NCI-H1092 treated with DMSO at 0.1 percent for 48 hours (cell line): ENCODE measurements around the gene FDXR.
A peak's percentile ranks its signal among the peaks of the same experiment; 100 is the strongest.

Experiments
- DNase-seq: peaks from one replicate; lab custom pipeline; 2025; lab: John Stamatoyannopoulos, UW

FDXR gene

DNA sequence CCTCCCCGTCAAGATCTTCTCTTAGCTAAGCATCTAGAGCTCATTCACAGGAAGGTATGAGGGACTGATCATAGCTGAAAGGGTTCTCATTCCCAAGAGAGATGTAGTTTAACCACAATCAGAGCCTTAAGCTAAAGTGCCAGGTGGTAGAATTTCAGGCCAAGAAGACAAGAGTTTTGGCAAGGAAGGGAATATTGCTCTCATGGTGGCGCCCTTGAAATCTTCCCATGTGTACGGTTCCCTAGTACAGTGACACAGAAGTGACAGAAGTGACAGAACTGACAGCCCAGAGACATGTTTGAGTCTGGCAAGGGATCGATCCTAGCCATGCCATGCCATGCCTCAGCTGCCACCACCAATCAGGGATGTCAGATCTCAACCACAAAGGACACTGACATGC is 15.6 kb downstream of the FDXR start:
- no peak for DNase-seq

DNA sequence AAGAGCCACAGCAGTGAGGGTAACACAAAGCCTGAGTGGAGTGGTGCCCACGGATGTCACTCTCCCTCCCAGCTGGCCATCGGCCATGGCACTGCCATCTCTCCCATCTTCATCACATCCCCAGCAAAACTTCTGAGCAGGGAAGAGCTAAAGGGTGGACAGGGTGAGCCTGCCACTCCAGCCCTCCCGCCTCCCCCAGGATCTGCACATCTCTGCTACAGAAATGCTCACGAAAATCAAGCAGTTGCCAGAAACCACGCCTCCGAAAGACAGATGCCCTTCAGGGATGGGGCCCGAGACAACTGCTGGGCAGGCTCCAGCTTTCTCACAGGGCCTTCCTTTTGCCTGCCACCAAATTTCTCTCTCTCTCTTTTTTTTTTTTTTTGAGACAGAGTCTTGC is 16.7 kb downstream of the FDXR start:
- no peak for DNase-seq

DNA sequence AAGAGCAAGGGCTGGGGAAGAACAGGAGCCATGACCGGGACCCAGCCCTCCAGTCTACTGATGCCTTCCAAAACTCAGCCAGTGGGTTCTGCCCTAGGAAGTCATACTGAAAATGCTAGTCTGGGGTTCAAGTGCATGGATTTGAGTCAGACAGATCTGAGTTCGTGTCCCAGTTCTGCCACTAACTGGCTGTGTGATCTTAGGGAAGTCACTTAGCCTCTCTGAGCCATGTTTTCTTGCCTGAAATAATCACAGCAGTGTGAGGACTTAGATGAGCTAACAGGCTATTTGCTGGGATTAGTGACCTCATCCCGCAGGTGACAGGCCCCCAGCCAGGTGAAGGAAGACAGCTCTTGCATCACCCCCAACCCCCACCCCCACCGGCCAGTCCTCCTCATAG is 17.5 kb downstream of the FDXR start:
- DNase-seq, result no peak

DNA sequence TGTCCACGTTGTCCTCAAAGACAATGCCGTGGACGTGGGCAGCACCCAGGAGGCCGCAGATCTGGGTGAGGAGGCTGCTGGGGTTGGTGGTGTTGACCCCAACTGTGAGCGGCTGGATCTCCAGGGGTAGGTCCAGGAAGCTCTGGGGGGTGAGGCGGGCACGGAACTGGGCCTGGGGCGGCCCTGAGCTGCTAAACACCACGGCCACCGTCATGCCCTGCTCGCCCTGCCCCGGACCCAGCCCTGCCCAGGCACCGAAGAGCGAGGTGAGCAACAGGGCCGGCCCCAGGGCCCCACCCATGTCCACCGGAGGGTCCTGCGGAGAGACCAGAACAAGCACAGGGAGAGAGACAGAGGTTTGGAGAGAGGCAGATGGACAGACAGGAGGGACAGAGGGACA is 18.0 kb downstream of the FDXR start:
- no peak for DNase-seq

DNA sequence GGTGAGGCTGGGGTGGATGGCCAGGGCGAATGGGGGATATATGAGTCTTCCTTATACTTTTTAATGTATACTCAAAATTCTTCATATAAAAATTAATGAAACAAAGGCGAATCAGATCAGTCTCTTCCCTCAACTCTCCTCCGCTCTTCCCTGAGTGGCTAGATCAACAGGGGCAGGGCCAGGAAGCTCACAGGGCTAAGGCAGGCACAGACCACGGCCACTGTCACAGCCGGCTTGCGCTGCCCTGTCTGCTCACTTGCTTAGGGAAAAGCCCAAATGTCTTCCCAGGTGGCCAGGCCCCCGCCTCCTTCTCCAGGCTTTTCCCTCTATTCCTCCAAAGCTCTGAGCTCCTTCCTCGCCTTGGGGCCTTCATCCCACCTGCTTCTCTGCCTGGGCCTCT is 19.1 kb downstream of the FDXR start:
- no peak for DNase-seq

DNA sequence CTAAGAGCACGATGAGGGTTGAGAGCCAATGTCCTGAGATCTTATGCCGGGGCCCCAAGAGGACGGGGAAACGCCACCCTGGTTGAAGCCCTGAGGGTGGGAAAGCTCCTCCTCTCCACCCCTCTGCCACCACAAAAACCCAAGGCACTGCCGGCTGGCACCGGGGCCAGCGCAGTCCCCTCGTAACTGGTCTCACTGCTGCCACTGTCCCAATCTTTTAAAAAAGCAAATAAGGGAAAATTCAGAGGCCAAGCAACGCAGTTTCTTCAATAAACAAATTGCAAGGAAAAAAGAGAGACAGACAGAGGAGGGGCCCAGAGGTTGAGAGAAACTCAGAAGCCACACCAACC is 19.8 kb downstream of the FDXR start:
- no peak for DNase-seq

DNA sequence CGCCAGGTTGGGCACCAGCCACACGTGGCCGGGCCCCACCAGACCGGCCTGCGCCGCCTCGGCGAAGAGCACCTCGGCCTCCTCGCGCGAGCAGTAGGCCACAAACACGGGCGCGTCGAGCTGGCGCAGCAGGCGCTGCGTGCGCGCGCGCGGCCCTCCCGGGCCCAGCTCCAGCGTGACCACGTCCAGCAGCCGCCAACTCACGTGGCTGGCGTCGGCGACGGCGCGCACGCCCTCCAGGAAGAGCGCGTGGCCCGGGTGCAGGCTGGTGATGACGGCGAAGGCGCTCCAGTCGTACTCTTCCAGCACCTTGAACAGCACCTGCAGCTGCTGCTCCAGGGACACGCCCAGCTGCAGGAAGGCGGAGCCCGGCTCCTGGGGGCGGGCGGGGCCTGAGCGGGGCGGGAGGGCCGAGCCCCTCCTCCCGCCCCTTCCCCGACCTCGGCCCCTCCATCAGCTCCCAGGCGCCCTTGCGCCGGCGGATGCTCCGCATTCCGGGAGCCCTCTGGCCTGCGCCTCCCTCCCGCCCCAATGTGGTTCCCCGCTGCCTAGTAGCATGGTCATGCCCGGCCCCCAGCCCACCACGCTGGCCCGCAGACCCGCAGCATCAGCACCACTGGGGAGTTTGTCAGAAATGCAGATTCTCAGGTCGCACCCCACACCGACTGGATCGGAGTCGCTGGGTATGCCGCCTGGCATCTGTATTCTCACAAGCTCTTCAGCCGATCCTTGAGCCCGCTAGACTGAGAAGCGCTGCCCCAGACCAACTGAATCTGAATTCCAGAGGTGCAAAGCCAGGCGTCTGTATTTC is 20.4 kb downstream of the FDXR start:
- DNase-seq, result no peak

DNA sequence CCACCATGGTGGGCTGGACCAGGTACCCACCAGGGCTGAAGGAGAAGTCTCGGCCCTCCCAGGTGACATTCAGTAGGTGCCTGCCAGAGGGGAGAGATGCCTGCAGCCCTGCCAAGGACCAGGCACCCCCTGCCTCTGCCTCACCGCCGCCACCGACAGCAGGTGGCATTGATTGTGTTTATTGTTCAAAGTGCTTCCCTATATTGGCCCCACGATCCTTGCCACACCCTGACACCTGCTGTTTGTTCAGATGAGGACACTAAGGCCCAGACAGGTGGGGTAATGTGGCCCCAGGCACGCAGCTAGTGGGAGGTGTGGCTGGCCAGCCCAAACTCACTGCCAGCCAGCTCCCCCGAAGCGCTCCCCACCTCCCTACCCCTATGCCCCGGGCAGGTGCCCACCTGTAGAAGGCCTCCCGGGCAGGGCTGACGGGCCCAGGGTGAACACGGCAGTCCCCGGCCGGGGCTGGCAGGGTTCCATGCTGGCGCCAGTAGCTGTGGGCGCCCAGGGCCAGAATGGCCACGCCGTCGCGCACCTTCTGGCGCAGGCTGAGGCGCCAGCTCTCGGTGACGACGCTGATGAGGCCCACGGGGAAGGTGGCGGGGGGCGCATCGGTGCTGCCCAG is 21.1 kb downstream of the FDXR start:
- peak; percentile 26 for DNase-seq

DNA sequence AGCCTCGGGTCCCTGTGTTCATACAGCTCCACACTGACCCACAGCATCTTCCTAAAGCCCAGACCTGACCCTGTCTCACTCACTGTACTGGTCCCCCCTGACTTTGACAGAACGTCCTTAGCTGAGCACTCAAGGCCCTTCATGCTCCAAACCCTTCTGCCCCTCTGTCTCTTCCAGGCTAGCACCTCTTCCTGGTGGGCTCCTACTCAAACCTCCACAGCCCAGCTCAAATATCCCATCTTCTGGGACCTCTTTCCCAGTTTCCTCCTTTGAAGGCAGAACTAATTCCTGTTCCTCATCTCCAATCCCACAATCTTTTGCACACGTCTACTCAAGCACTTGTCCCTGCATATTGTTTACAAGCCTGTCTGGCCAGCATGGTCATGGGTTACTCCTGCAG is 21.9 kb downstream of the FDXR start:
- DNase-seq, result no peak

DNA sequence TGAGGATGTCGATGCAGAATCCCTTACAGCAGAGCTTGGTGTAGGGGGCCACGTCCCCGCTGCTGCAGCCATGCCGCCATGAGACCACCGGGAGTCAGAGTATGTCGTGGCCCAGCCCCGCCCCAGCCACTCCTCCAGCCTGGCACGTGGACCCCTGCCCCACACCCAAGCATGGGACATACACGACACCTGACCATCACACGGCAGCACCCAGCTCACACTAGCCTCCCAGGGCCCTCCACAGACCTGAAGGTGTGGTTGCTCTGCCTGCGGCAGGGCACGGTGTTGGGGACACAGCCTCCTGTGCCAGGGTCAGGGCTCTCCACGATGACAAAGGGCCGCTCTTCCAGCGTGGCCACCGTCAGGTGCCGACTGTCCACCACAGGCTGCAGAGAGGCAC is 22.5 kb downstream of the FDXR start:
- DNase-seq, result no peak

DNA sequence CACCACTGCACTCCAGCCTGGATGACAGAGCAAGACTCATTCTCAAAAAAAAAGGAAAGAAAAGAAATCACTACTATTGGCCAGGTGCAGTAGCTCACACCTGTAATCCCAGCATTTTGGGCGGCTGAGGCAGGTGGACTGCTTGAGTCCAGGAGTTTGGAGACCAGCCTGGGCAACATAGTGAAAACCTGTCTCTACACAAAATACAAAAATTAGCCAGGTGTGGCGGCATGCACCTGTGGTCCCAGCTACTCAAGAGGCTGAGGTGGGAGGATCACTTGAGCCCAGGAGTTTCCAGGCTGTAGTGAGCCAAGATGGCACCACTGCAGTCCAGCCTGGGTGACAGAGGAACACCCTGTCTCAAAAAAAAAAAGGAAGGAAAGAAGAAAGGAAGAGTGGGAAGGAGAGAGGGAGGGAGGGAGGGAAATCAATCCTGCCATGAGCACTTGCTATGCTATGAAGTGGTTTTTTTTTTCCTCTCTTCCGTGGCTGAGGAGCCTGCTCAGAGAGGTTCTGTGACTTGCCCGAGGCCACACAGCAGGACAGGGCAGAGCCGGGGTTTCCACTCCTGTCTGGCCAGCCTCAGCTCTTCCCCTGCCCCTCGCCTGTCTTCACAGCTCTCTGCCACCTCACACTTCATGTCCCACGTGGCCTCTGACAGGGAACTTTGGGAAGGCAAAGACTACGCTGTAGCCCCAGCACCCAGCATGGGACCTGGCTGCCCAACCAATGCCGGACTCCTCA is 24.0 kb downstream of the FDXR start:
- DNase-seq, result no peak

DNA sequence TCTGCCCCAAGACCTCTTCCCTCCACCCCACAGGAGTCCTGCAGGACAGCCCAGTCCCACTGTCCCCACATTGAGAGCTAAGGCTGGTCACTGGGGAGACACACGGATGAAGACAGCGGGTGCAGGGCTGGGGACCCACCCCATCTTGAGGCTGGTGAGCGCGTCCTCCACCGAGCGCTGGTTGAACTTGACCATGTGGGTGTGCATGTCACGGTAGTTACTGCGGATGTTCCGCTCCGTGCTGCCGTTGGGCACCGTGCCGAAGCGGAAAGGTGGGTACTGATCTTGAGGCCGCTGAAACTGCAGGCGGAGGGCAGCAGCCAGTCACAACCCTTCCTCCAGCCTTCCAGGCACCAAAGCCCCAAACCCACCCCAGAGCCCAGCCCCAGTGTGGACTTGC is 26.2 kb downstream of the FDXR start:
- DNase-seq, result no peak

DNA sequence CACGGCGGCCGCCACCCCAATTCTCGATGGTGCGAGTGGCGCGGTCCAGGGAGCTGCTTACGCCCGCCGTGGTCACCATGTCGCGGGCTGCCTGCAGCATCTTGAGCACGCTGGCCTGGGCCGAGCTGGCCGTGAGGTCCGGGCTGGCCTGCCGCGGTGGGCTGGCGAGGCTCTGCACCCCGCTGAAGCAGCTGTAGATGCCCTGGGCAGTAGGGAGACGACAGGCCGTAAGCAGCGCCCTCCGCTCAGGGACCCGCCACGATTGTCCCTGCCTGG is 29.5 kb downstream of the FDXR start:
- no peak for DNase-seq

DNA sequence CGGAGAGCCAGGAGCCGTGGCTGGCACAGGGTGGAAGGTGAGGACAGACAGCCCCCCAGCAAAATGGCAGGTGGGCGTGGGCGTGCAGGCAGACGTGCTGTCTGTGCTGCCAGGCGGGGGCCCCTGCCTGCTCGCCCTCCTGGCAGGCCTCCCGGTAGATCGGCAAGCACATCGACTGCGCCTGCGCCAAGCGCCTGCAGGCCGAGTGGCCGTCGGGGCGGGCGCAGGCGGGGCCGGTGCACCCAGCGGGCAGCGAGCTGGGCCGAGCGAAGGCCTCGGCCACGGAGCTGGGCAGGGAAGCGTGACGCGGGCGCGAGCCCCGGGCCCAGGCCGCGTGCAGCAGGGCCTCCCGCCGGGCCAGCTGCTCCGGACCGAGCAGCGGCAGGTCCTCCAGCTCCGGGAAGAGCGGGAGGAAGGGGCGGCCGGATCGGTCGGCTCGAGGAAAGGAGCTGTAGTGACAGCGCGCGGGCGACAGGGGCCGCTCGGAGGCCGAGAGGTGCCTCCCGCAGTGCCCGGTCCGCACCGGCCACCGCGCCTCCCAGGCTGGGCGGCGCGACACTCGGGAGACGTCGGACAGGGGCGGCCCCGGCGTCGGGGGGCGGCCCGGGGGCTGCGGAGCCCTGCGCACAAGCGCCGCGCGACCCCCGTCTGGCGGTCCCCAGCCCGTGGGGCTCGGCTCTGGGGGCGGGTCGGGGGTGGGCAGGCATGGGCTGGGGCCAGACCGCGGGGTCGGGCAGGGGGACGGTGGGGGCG is 30.0 kb downstream of the FDXR start:
- DNase-seq, result peak; percentile 78

DNA sequence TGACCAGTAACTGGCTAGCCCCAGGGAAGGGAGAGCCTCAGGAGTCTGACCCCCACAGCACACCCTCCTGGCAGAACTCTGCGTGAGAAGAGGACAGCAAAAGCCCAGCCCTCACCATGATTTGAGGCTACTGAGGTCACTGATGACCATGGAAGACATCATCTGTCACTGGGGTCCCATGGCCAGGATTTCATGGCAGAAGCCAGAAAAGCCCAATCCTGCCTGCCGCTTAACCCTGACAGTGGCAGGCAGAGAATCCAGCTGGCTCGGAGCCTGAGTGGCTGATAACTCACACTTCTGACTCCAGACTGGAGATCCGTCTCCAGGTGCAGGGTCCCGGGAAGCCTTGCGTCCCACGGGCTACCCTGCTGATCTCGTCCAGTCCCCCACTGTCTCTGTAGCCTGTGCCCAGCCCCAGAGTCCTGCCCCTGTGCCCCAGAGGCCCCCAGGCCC is 30.6 kb downstream of the FDXR start:
- no peak for DNase-seq

DNA sequence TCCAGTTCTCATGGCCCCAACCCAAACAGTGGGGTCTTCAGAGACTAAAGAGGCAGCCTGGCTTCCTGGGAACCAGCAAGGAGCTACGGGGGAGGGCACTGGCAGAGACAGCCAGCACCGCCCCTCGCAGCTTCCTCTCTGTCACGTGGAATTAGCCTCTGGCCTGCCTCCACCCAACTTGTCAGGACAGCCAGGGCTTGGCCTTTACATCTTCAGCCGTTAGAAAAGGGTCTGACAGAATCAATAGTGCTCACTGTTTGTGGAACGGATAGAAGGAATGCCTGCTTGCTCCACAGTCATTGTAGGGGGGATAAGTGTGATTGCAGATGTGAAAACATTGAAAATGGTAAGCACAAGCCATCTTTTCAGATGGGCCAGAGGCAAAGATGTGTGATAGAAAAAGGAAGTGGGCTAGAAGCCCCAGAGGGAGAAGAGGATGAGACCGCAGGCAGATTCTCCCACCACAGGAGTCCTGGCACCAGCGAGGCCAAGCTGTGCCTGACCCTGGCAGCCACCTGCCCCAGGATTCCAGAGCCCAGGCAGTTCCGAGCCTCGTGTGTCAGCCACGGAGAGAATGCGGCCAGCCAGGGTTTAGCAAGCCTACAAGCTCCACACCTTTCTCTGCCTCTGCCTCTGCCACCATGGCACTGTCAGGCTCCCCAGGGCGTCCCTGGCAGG is 31.7 kb downstream of the FDXR start:
- DNase-seq, result no peak

DNA sequence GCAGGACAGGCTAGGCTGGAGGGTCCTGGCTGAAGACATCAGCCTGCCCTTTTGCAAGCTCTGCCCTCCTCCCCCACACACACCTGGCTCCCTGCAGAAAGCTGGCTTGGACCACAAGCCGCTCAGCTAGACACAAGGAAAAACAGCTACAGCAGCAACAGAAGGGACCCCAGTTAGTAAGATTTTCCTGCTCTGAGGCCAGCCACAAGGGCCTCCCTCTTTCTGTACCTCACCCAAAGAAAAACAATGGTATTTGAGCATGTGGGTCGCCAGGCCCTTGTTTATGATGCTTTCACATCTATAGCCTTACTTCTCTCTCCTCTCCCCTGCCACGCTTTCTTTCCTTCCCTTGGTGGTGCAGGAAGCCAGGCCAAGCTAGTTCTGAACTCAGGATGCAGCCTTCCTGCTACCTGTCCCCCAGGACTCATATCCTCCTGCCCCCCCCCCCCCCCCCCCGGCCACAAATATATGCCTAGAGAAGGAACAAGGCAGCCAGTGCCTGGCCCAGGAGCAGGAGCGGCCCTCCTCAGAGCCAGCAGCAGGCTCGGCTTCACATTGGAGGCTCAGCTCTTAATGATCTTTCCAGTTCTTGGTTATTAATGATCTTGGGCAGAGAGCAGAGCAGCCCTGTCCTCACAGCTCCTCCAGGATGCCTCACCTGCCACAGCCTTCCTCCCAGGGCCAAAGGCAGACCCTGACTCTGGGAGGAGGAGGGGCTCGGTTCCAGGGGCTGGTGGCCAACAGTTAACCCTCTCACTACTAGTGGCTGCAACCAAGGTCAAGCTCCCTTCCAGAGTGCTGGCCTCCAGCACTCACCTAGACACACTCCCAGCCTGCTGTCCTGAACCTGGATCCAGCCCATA is 32.6 kb downstream of the FDXR start:
- DNase-seq, result no peak

DNA sequence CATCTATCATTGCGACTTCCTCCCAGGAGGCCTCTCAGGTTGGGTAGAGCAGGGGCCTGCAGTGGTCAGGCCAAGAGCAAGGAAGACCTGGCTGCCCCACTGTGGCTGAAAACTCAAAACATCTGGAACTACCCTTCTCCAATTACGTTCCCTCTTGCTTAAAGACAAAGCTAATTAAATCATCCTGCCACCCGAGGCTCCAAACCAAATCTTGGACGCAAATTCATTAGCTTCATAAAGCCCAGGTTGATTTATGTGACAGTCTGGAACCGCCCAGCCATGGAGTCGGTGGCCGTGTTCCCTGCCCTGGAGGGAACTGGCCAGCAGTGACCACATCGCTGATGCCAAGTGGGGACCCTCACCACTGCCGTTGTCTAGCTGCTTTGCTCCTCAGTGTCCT is 34.5 kb downstream of the FDXR start:
- DNase-seq, result no peak

DNA sequence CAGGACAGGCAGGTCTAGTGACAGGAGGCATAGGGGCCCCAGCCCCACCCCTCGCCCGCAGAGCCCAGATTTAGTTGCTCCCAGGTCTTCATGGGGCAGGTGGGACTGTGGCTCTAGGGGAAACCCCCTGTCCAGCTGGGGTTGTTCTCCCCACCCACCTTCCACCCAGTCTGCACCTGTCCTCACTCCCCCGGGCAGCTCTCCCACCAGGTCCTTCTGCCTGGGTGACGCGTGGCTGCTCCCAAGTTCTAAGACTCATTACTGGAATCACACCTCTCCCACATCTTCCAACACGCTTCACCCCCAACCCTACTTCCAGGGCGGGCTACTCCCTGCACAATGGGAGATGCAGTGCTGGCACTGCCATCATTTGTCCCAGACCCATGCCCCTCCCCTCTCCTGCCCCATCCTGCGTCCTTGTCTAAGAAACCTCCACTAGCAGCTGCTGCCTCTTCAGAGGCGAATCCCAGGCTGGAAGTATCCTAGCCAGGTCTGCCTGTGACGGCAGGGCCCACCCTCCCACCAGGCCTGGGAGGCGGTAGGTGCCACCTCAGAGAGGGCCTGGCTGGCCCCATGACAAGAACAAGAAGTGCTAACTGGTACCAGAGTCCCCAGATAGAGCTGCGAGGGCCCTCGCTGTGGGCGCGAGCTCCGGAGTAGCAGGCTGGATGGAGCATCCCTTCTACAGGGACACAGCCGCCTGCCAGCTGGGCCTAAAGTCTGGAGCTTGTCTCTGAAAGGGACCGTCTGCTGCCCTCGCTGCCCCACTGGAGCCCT is 35.9 kb downstream of the FDXR start:
- no peak for DNase-seq

DNA sequence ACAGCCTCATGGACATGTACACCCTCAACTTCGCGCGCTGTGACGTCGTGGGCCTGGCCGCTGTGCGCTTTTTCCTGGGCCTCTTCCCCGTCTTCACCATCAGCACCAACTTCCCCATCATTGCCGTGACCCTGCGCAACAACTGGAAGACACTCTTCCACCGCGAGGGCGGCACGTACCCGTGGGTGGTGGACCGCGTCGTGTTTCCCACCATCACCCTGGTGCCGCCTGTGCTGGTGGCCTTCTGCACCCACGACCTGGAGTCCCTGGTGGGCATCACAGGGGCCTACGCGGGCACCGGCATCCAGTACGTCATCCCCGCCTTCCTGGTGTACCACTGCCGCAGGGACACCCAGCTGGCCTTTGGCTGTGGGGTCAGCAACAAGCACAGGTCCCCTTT is 36.6 kb downstream of the FDXR start:
- no peak for DNase-seq
